ENCODE measurements around the gene COMP.
"Not testable (repeated sequence)": the region's sequence is repeated elsewhere in the genome, so short reads cannot be mapped to it uniquely, and the experiment has no call there.

GRCh38 chr19:18733762-18734332 lies 57.3 kb downstream of the COMP start:
- not testable (repeated sequence) for TF ChIP-seq CTCF (conservative IDR thresholded peaks at IDR 0.05); EZH2 (IDR thresholded peaks at IDR 0.05; ENCODE audit: low read depth)
